ENCODE results near the gene HNRNPCL2.
"Not testable (repeated sequence)": the region's sequence is repeated elsewhere in the genome, so short reads cannot be mapped to it uniquely, and the experiment has no call there.

The HNRNPCL2 gene

DNA sequence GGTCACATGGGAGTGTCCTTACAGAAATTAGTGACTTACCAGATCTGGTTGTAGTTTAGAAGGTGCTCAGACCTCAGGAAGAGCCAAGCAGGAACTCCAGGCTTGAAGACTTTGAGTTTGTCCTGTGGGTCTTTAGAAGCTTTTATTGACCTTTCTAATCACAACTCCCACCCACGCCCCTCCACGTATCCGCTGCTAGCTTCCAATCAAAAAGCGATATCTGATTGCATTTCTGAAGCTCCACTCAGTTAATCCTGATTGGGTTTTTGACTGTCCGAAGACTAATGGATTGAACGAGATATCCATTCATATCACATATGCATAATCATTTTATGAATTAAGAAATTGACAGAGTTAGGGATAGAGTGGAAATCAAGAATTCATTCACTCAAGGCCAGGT lies at the start of gene HNRNPCL2:
Gene HNRNPCL2, minus strand, starts transcription at position 101 of the 400 bp plus-strand sequence. CDS start 454 bp downstream, outside the sequence.
- not testable (repeated sequence) for DNase-seq

- DNase-seq = not testable (repeated sequence)
Measured at GRCh38 chr1:13165531-13165930, 48.9 kb upstream of the HNRNPCL2 start, which contains the start of gene HNRNPCL4. TSS of gene HNRNPCL4 (minus strand) at chr1:13165631. CDS start at chr1:13165467, 164 bp downstream.

GRCh38 chr1:13155909-13156308 lies 39.3 kb upstream of the HNRNPCL2 start, which contains the start of gene PRAMEF26:
TSS of gene PRAMEF26 (minus strand) at chr1:13156009. CDS start at chr1:13153095, 2,914 bp downstream.
- not testable (repeated sequence) for DNase-seq

- DNase-seq = not testable (repeated sequence)
Measured at GRCh38 chr1:13070474-13070873, 46.2 kb downstream of the HNRNPCL2 start, which contains the start of gene PRAMEF25. TSS of gene PRAMEF25 (plus strand) at chr1:13070774. CDS start at chr1:13073694, 2,920 bp downstream.

Measured in stimulated activated CD4-positive, alpha-beta T cell treated with anti-CD3 and anti-CD28 coated beads, Interleukin-15, amount 100 ng/mL, for 24 hours (primary cell).